Cerebellar cortex (tissue), 1 donor: ENCODE measurements around the gene KRT86.
"Not testable (repeated sequence)": the region's sequence is repeated elsewhere in the genome, so short reads cannot be mapped to it uniquely, and the experiment has no call there.

Experiments
- DNase-seq: peaks from one replicate; pipeline ENCODE4 v3.0.0-alpha.2; 2015; ENCODE audit warnings: low spot score

Gene KRT86

GRCh38 chr12:52238916-52239646 lies 35.4 kb upstream of the KRT86 start:
- no peak for DNase-seq

GRCh38 chr12:52239767-52240166 lies 34.7 kb upstream of the KRT86 start:
- DNase-seq, result no peak

GRCh38 chr12:52240247-52240646 lies 34.2 kb upstream of the KRT86 start:
- not testable (repeated sequence) for DNase-seq

- no peak for DNase-seq
These were observed 33.1 kb upstream of the KRT86 start for GRCh38 chr12:52241205-52241842.

GRCh38 chr12:52242442-52243258 lies 31.8 kb upstream of the KRT86 start:
- DNase-seq, result no peak

GRCh38 chr12:52243259-52243855 lies 31.1 kb upstream of the KRT86 start:
- no peak for DNase-seq

- DNase-seq, result no peak
These were observed 30.4 kb upstream of the KRT86 start for GRCh38 chr12:52243856-52244614.

- no peak for DNase-seq
These were observed 29.8 kb upstream of the KRT86 start for GRCh38 chr12:52244615-52244994.

GRCh38 chr12:52245259-52245961 lies 29.0 kb upstream of the KRT86 start:
- DNase-seq, result no peak

GRCh38 chr12:52245962-52246569 lies 28.4 kb upstream of the KRT86 start:
- DNase-seq, result no peak

GRCh38 chr12:52246720-52247621 lies 27.5 kb upstream of the KRT86 start:
- no peak for DNase-seq

GRCh38 chr12:52247622-52248540 lies 26.6 kb upstream of the KRT86 start:
- no peak for DNase-seq

GRCh38 chr12:52248541-52249461 lies 25.6 kb upstream of the KRT86 start:
- DNase-seq, result peak; percentile 16

GRCh38 chr12:52249511-52250047 lies 24.9 kb upstream of the KRT86 start:
- DNase-seq, result no peak

- no peak for DNase-seq
These were observed 24.1 kb upstream of the KRT86 start for GRCh38 chr12:52250048-52250990.
